Prostate gland (tissue), 2 donors: ENCODE data around the gene EED. TPM values are rescaled to one million over a fixed set of nuclear protein-coding genes. Genes with fewer than 3 reads are reported as not detected.
"Not testable (repeated sequence)": the region's sequence is repeated elsewhere in the genome, so short reads cannot be mapped to it uniquely, and the experiment has no call there.

Experiments
- DNase-seq: peaks from one replicate; pipeline ENCODE4 v3.0.0-alpha.2; 2019; ENCODE audit warnings: low spot score
- H3K27ac ChIP-seq, 2 donors: fragments of 200-600 bp; sonication (generic); 2 replicates each; pipeline ENCODE4 v1.5.1; 2017 to 2019
- H3K27me3 ChIP-seq: fragments of 200-600 bp; sonication (generic); replicated peaks from 2 replicates; pipeline ENCODE4 v1.5.1; 2019; ENCODE audit not compliant: insufficient read depth
- H3K36me3 ChIP-seq, 2 donors: fragments of 200-600 bp; sonication (generic); 1 replicate in 1 of 2; 2 replicates in 1 of 2; pipeline versions ENCODE4 v1.5.1 to v1.8.1; 2017 to 2019
- H3K4me1 ChIP-seq: fragments of 200-600 bp; sonication (generic); replicated peaks from 2 replicates; pipeline ENCODE4 v1.5.1; 2019
- H3K4me3 ChIP-seq, 2 donors: fragments of 200-600 bp; sonication (generic); 2 replicates each; pipeline ENCODE4 v1.5.1; 2017 to 2019
- H3K9me3 ChIP-seq: fragments of 200-600 bp; sonication (generic); 2 replicates; pipeline ENCODE4 v1.5.1; 2017
- POLR2A ChIP-seq: fragments of 450-650 bp; IDR thresholded peaks from one replicate; pipeline ENCODE4 v1.6.1; 2016; ENCODE audit warnings: antibody characterized with exemption, mild to moderate bottlenecking
- POLR2AphosphoS5 ChIP-seq: sonication (generic); formaldehyde crosslinking; IDR thresholded peaks from one replicate; pipeline ENCODE4 v1.6.1; 2017; ENCODE audit warnings: antibody characterized with exemption
- WGBS: methylation state at CpG from one replicate; pipeline ENCODE4 v1.1.5; 2018; 5-methylcytosine and 5-hydroxymethylcytosine counted together
- intact Hi-C: fragments of 100-400 bp; cut with DNase I; formaldehyde crosslinking; loops from one replicate; pipeline ENCODE4 v1.14.2; 2022
- total RNA-seq, 2 donors: library from RNA; depleted of rRNA; stranded (reverse); fragments of >200 nt; gene quantifications; one replicate each; pipeline ENCODE4 v1.1.0, GENCODE V29; 2016
- TF ChIP-seq, protein P1 (sequence below), 4 experiments: fragments of 200-600 bp in 2 of 4; fragments of 450-650 bp in 2 of 4; sonication (generic) in 2 of 4; IDR thresholded peaks; 1 replicate in 3 of 4; 2 replicates in 1 of 4; pipeline ENCODE4 v1.5.1; 2016 to 2019; ENCODE audit warnings: antibody characterized with exemption in 4 of 4, mild to moderate bottlenecking in 2 of 4, moderate library complexity in 2 of 4

Gene EED
- total RNA-seq, 2 donors from 2014 or later: 18.1 to 20.9 TPM

DNA sequence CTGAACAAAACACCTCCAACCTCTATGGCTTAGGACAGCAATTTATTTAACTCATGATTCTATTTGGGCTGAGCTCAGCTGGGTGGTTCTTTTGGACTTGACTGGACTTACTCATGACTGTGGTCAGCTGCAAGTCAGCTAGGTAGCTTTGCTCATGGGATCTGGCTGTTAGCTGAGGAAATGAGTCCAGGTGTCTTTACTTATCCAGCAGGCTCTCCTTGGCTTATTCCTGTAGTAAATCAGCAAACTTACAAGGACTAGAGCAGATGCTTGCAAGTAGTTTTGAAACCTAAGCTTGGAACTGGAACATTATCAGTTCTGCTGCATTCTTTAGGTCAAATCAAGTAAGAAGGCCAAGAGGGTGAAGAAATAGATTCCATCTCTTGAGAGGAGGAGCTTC, 49.5 kb downstream of the EED start:
- Histone ChIP-seq H3K9me3 (no peaks in the 10 kb centered on the region), H3K4me3 (no peak overlapping the region), H3K27me3 (no peaks in the 10 kb centered on the region), H3K27ac (no peak overlapping the region), H3K4me1 (no peaks in the 10 kb centered on the region), H3K36me3 (no peaks in the 10 kb centered on the region)
- TF ChIP-seq, protein P1, sequence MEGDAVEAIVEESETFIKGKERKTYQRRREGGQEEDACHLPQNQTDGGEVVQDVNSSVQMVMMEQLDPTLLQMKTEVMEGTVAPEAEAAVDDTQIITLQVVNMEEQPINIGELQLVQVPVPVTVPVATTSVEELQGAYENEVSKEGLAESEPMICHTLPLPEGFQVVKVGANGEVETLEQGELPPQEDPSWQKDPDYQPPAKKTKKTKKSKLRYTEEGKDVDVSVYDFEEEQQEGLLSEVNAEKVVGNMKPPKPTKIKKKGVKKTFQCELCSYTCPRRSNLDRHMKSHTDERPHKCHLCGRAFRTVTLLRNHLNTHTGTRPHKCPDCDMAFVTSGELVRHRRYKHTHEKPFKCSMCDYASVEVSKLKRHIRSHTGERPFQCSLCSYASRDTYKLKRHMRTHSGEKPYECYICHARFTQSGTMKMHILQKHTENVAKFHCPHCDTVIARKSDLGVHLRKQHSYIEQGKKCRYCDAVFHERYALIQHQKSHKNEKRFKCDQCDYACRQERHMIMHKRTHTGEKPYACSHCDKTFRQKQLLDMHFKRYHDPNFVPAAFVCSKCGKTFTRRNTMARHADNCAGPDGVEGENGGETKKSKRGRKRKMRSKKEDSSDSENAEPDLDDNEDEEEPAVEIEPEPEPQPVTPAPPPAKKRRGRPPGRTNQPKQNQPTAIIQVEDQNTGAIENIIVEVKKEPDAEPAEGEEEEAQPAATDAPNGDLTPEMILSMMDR (IDR thresholded peaks at IDR 0.05): no peak
- TF ChIP-seq POLR2AphosphoS5 (no peak), POLR2A (no peak)
- intact Hi-C loops: loop anchor here (5.0 to 10.0 kb wide), 2 partner anchors 349 to 437 kb away; partner anchors contain the start of gene CCDC83
- no peak for DNase-seq

DNA sequence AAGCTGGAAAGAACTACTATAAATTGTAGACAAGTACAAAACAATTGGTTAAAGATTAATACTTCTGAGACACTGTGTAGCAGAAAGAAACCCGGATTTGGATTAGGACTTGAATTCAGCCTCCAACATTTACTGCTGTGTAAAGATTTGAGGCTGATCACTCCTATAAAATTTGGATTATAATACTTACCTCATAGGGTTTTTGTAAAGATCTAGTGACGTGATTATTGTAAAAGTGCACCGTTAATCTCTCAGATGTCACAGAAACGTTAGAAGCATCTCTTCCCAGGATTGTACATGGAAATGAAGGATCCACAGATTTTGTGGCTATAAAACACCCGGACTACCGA, 57.2 kb downstream of the EED start:
- H3K9me3 ChIP-seq: no peaks in the 10 kb centered on the region
- 2% methylated on average over 6 of the region's 6 CpGs for WGBS
- H3K36me3 ChIP-seq: no peaks in the 10 kb centered on the region
- no peaks in the 10 kb centered on the region for H3K27me3 ChIP-seq
- intact Hi-C loops: loop anchor here (5.0 kb wide), 1 partner anchor 54 kb away; no protein-coding TSS in a partner anchor
- TF ChIP-seq POLR2A: no peak
- TF ChIP-seq, protein P1 (IDR thresholded peaks at IDR 0.05): no peak
- TF ChIP-seq POLR2AphosphoS5: no peak
- peaks cover 5% of the 10 kb centered on the region for H3K4me1 ChIP-seq
- peak overlapping the region in 1 of 2 donors; percentile 86 for H3K4me3 ChIP-seq
- DNase-seq: no peak
- H3K27ac ChIP-seq: peak overlapping the region in 1 of 2 donors; percentile 74

DNA sequence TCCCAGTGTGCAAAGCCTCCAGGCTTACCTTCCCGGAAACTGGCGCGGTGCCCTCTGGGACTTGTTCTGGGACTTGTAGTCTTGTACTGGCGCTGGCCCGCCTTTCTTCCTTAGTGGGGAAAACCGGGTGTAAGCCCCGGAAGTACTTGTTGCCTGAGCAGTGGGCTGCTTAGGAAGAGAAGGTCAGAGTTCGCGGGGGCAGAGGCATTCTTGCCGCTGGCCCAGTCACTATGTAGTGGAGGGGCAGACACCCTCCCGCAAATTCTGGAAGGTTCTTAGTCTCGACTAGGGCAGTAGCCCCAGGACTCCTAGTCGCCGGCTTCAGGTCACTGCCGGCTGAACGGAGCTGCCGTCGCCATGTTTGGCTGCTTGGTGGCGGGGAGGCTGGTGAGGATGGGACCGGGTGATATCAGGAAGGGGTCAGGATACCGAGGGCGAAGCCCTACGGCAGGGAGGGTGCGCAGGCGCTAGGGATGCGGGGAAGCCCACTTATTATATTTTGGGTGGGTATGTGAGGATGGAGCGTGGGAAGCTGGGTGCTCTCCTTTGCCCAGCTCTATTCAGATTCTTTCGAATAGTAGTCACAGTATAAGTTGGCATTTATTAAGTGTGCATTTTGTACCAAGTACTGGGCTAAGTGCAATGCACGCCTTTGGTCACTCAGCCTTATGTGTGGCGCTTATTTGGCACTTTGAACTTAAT, 57.7 kb downstream of the EED start, which contains the start of gene HIKESHI:
Gene HIKESHI (plus strand): TSS at position 149 of the 702 bp plus-strand sequence. CDS start 209 bp downstream, at position 358.
- WGBS: under 1% methylated on average over 30 of the region's 30 CpGs
- Histone ChIP-seq H3K27me3 (no peaks in the 10 kb centered on the region), H3K9me3 (no peaks in the 10 kb centered on the region), H3K4me1 (peaks cover 5% of the 10 kb centered on the region), H3K27ac (peak within 1 kb of the TSS; percentile 74 to 77), H3K4me3 (peak within 1 kb of the TSS; percentile 68 to 86), H3K36me3 (no peaks in the 10 kb centered on the region)
- intact Hi-C loops: loop anchor here (5.0 kb wide), 1 partner anchor 55 kb away; no protein-coding TSS in a partner anchor
- peak; percentile 97 for TF ChIP-seq POLR2AphosphoS5
- peak; percentile 29 for TF ChIP-seq POLR2A
- TF ChIP-seq, protein P1 (IDR thresholded peaks at IDR 0.05): peak in 1 of 4 experiments; percentile 7
- DNase-seq: peak; percentile 100

DNA sequence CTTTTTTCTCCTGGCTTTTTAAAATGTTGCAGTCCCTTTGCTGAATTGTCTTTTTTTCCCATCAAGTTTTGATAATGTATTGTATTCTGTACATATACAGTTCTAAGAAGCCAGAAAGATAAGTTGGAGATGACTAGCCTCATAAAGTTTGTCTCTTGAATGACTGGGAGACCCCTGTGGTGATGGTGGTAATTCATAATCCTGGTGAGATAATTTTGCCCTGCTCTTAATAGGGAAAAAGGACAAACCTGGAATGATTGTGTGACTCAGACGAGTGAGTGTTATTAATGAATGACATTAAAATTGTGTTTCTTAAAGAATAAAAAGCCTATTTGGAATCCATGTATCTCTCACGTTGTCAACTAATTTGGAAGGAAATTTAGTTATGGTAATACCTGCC, 58.7 kb downstream of the EED start:
- no peak for TF ChIP-seq POLR2AphosphoS5
- TF ChIP-seq POLR2A: no peak
- TF ChIP-seq, protein P1 (IDR thresholded peaks at IDR 0.05): no peak
- DNase-seq: no peak
- H3K27ac ChIP-seq: no peak overlapping the region
- intact Hi-C loops: loop anchor here (5.0 kb wide), 1 partner anchor 56 kb away; no protein-coding TSS in a partner anchor
- peak overlapping the region in 1 of 2 donors; percentile 86 for H3K4me3 ChIP-seq
- H3K9me3 ChIP-seq: no peaks in the 10 kb centered on the region
- WGBS: 58% methylated on average over 2 of the region's 2 CpGs
- no peaks in the 10 kb centered on the region for H3K27me3 ChIP-seq
- H3K4me1 ChIP-seq: peaks cover 5% of the 10 kb centered on the region
- H3K36me3 ChIP-seq: no peaks in the 10 kb centered on the region

DNA sequence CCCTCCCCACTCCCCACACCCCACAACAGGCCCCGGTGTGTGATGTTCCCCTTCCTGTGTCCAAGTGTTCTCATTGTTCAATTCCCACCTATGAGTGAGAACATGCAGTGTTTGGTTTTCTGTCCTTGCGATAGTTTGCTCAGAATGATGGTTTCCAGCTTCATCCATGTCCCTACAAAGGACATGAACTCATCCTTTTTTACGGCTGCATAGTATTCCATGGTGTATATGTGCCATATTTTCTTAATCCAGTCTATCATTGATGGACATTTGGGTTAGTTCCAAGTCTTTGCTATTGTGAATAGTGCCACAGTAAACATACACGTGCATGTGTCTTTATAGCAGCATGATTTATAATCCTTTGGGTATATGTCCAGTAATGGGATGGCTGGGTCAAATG, 64.2 kb downstream of the EED start:
- H3K27ac ChIP-seq, H3K27me3 ChIP-seq, intact Hi-C loops, H3K9me3 ChIP-seq, H3K36me3 ChIP-seq, DNase-seq, H3K4me3 ChIP-seq, H3K4me1 ChIP-seq: not testable (repeated sequence)
- WGBS: 97% methylated on average over 4 of the region's 4 CpGs
